Muscle of back (tissue), 11 donors: ENCODE measurements around the gene PARP16. TPM values are rescaled to one million over a fixed set of nuclear protein-coding genes. Genes with fewer than 3 reads are reported as not detected.
"Not testable (repeated sequence)": the region's sequence is repeated elsewhere in the genome, so short reads cannot be mapped to it uniquely, and the experiment has no call there.

Experiments used
- DNase-seq, 3 donors: peaks; one replicate each; pipeline versions ENCODE4 v3.0.0 to v3.0.0-alpha.2; 2013
- polyA plus RNA-seq, 10 donors: library from polyadenylated mRNA; unstranded; fragments of 120-200 nt; gene quantifications; one replicate each; pipeline ENCODE4 v1.2.1, GENCODE V29; 2013; ENCODE audit not compliant: insufficient read length in 10 of 10

PARP16 gene
- polyA plus RNA-seq, 10 donors: 9.3 to 14.1 (median 12.5) TPM

- no peak for DNase-seq
These were observed 40.5 kb downstream of the PARP16 start for GRCh38 chr15:65246026-65246714.

- DNase-seq: peak; percentile 44 to 91 (median 85)
These were observed 41.4 kb downstream of the PARP16 start for GRCh38 chr15:65245096-65245856.

- no peak for DNase-seq
These were observed 42.0 kb downstream of the PARP16 start for GRCh38 chr15:65244638-65245037.

- DNase-seq: not testable (repeated sequence)
These were observed 50.2 kb downstream of the PARP16 start for GRCh38 chr15:65236443-65236842.

- peak in 1 of 3 donors; percentile 59 for DNase-seq
These were observed 53.0 kb downstream of the PARP16 start for GRCh38 chr15:65233696-65234095.

- DNase-seq: no peak
These were observed 54.2 kb downstream of the PARP16 start for GRCh38 chr15:65232520-65232919.

- no peak for DNase-seq
These were observed 55.4 kb downstream of the PARP16 start for GRCh38 chr15:65231306-65231705.

- not testable (repeated sequence) for DNase-seq
These were observed 59.8 kb downstream of the PARP16 start for GRCh38 chr15:65226901-65227300.

GRCh38 chr15:65226221-65226620 lies 60.5 kb downstream of the PARP16 start:
- no peak for DNase-seq

- no peak for DNase-seq
These were observed 62.7 kb downstream of the PARP16 start for GRCh38 chr15:65223996-65224395.

- no peak for DNase-seq
These were observed 63.8 kb downstream of the PARP16 start for GRCh38 chr15:65222891-65223290.

- DNase-seq: no peak
These were observed 65.0 kb downstream of the PARP16 start for GRCh38 chr15:65221697-65222096.

- no peak for DNase-seq
These were observed 67.5 kb downstream of the PARP16 start for GRCh38 chr15:65219137-65219536.

- no peak for DNase-seq
These were observed 68.9 kb downstream of the PARP16 start for GRCh38 chr15:65217526-65218482.

- DNase-seq: no peak
These were observed 71.2 kb downstream of the PARP16 start for GRCh38 chr15:65215496-65215895.

GRCh38 chr15:65214010-65214409 lies 72.7 kb downstream of the PARP16 start:
- DNase-seq: no peak

GRCh38 chr15:65213241-65213640 lies 73.4 kb downstream of the PARP16 start:
- DNase-seq: no peak

GRCh38 chr15:65212097-65212496 lies 74.6 kb downstream of the PARP16 start:
- DNase-seq: no peak

GRCh38 chr15:65211482-65211982 lies 75.2 kb downstream of the PARP16 start:
- peak; percentile 76 to 93 (median 82) for DNase-seq

GRCh38 chr15:65210770-65211481 lies 75.8 kb downstream of the PARP16 start, which contains the start of gene CILP:
Gene CILP, minus strand, starts transcription at chr15:65211473. Its CDS starts 1,718 bp downstream, at chr15:65209755.
- DNase-seq: peak in 2 of 3 donors; percentile 32 to 71
